ENCODE measurements around the gene KCNMA1. TPM values are rescaled to one million over a fixed set of nuclear protein-coding genes. Genes with fewer than 3 reads are reported as not detected.

Gene KCNMA1
- polyA plus RNA-seq, 1 of the 3 experiments (the other 2 are of a cell fraction), result 107 TPM

DNA sequence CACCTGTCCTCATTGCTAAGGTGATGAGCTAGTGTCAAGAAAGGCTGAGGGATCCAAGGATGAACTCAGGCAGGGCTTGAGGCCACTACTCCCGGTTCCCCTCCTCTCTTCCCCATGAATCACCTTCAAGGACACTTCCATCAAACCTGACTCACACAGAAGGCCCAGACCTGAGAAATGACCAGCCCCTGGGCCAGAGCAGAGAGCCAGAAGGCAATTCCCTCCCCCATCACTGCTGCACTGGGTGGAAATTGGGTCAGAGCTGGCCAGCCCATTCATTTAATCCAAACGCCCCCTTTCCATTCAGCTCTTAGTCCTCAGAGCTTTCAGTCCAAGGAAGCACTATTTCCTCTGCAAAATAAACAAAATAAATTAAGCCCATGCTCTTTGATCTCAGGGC is 182.0 kb downstream of the KCNMA1 start:
- ChIA-PET CTCF (interaction anchor here (1.3 to 2.4 kb wide), 7 partner anchors 27 to 185 kb away, joined by 3 to 20 read pairs (median 5); no protein-coding TSS in a partner anchor), POLR2A (no interaction called here)
- H3K4me3 ChIP-seq (ENCODE audit: low read depth in 2 of 2, low read length in 1 of 2), result no peak overlapping the region
- H3K9me3 ChIP-seq, result no peaks in the 10 kb centered on the region
- H3K79me2 ChIP-seq (ENCODE audit: insufficient read depth), result no peaks in the 10 kb centered on the region
- WGBS (ENCODE audit: low lambda C conversion rate), result 58% methylated on average over 2 of the region's 2 CpGs
- H3F3A ChIP-seq (replicated peaks; ENCODE audit: insufficient read depth), result no peaks in the 10 kb centered on the region
- peaks cover 0 to 4% of the 10 kb centered on the region in 2 experiments for H3K36me3 ChIP-seq (replicated peaks in 1 of 2; ENCODE audit: control insufficient read depth in 1 of 2, insufficient read depth in 2 of 2, low read length in 1 of 2)
- H3K27me3 ChIP-seq (ENCODE audit: insufficient read depth), result no peaks in the 10 kb centered on the region
- no peaks in the 10 kb centered on the region for H3K9me2 ChIP-seq
- DNase-seq, result no peak
- no peak overlapping the region for H3K9ac ChIP-seq
- H4K20me1 ChIP-seq (ENCODE audit: insufficient read depth), result no peaks in the 10 kb centered on the region
- H2AFZ ChIP-seq (ENCODE audit: low read depth), result no peak overlapping the region
- TF ChIP-seq PBX3 (IDR thresholded peaks at IDR 0.05) (peak; percentile 44), FOSL2 (IDR thresholded peaks at IDR 0.05; ENCODE audit: borderline replicate concordance, low read depth) (0 out of 2 replicates have a peak, but pooled peaks have one; percentile 33), POLR2AphosphoS5 (IDR thresholded peaks at IDR 0.05; ENCODE audit: low read depth, low read length) (no peak)
- H3K4me1 ChIP-seq (ENCODE audit: control insufficient read depth in 1 of 2, insufficient read depth in 2 of 2, low read depth in 1 of 2, low read length in 1 of 2), result peaks cover 0 to 18% of the 10 kb centered on the region in 2 experiments; a peak in 2 of 4 replicates
- no peak overlapping the region for H3K4me2 ChIP-seq
- H3K27ac ChIP-seq (ENCODE audit: low read depth in 2 of 2, low read length in 1 of 2), result no peak overlapping the region; a peak in 1 of 4 replicates

DNA sequence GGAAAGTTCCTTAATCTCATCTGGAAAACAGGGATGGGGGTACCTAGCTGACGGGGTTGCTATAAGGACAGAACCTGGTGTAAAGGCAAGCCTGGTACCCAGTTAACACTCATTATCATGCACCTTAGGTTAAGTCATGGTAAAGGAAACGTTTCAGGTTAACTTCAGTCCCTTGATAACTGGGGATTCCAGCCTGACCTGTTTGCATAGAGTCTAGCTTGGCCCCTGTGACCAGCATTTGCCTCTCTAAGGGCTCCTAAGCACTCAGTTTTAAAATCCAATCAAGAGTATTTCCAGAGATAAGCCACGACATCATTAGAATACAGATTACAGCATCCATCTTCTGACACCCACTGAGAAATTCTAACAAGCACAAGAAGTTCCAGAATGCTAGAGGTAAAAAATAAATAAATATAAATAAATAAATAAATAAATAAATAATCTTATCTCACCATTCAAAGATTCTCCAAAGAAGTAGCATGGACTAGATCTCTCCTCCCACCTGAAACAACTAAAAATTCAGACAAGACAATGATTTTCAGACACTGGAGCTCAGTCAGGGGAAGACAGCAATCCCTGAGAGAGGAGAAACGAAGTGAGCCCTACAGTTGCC is 184.6 kb downstream of the KCNMA1 start:
- CTCF ChIA-PET, result interaction anchor here (1.0 to 1.5 kb wide), 4 partner anchors 17 to 287 kb away, joined by 3 to 5 read pairs (median 4); no protein-coding TSS in a partner anchor

More for the DNA sequence above, 184.6 kb downstream of the KCNMA1 start:
- H3K36me3 ChIP-seq (replicated peaks in 1 of 2; ENCODE audit: control insufficient read depth in 1 of 2, insufficient read depth in 2 of 2, low read length in 1 of 2), result peaks cover 0 to 4% of the 10 kb centered on the region in 2 experiments
- no peaks in the 10 kb centered on the region for H3K27me3 ChIP-seq (ENCODE audit: insufficient read depth)
- no peak overlapping the region for H3K4me2 ChIP-seq
- H3F3A ChIP-seq (replicated peaks; ENCODE audit: insufficient read depth), result no peaks in the 10 kb centered on the region
- H3K9ac ChIP-seq, result no peak overlapping the region
- POLR2A ChIA-PET, result no interaction called here
- no peaks in the 10 kb centered on the region for H3K79me2 ChIP-seq (ENCODE audit: insufficient read depth)
- no peak overlapping the region for H3K27ac ChIP-seq (ENCODE audit: low read depth in 2 of 2, low read length in 1 of 2)
- H4K20me1 ChIP-seq (ENCODE audit: insufficient read depth), result no peaks in the 10 kb centered on the region
- no peak for DNase-seq
- WGBS (ENCODE audit: low lambda C conversion rate), result 91% methylated on average over 4 of the region's 4 CpGs
- H2AFZ ChIP-seq (ENCODE audit: low read depth), result no peak overlapping the region
- H3K4me1 ChIP-seq (ENCODE audit: control insufficient read depth in 1 of 2, insufficient read depth in 2 of 2, low read depth in 1 of 2, low read length in 1 of 2), result peaks cover 0 to 9% of the 10 kb centered on the region in 2 experiments; a peak in 2 of 4 replicates
- H3K9me2 ChIP-seq, result no peaks in the 10 kb centered on the region
- no peak for TF ChIP-seq ELF1 (IDR thresholded peaks at IDR 0.05)
- no peak for TF ChIP-seq RXRA (IDR thresholded peaks at IDR 0.05; ENCODE audit: borderline replicate concordance, low read depth)
- no peak for TF ChIP-seq YY1 (IDR thresholded peaks at IDR 0.05; ENCODE audit: low read depth)
- no peak for TF ChIP-seq EP300 (IDR thresholded peaks at IDR 0.05; ENCODE audit: borderline replicate concordance in 1 of 2, low read depth in 1 of 2, low read length in 1 of 2)
- no peak for TF ChIP-seq SMC3 (IDR thresholded peaks at IDR 0.05; ENCODE audit: low read depth, low read length)
- no peak for TF ChIP-seq TEAD4 (IDR thresholded peaks at IDR 0.05; ENCODE audit: borderline replicate concordance, insufficient read depth)
- no peak for TF ChIP-seq POLR2AphosphoS5 (IDR thresholded peaks at IDR 0.05; ENCODE audit: low read depth, low read length)
- TF ChIP-seq USF1 (IDR thresholded peaks at IDR 0.05; ENCODE audit: borderline replicate concordance, low read depth), result no peak
- TF ChIP-seq CHD2 (IDR thresholded peaks at IDR 0.05; ENCODE audit: low read length, partially characterized antibody), result no peak
- no peak for TF ChIP-seq RFX5 (IDR thresholded peaks at IDR 0.05; ENCODE audit: low read length)
- no peak for TF ChIP-seq TCF12 (IDR thresholded peaks at IDR 0.05)
- TF ChIP-seq, protein P1, sequence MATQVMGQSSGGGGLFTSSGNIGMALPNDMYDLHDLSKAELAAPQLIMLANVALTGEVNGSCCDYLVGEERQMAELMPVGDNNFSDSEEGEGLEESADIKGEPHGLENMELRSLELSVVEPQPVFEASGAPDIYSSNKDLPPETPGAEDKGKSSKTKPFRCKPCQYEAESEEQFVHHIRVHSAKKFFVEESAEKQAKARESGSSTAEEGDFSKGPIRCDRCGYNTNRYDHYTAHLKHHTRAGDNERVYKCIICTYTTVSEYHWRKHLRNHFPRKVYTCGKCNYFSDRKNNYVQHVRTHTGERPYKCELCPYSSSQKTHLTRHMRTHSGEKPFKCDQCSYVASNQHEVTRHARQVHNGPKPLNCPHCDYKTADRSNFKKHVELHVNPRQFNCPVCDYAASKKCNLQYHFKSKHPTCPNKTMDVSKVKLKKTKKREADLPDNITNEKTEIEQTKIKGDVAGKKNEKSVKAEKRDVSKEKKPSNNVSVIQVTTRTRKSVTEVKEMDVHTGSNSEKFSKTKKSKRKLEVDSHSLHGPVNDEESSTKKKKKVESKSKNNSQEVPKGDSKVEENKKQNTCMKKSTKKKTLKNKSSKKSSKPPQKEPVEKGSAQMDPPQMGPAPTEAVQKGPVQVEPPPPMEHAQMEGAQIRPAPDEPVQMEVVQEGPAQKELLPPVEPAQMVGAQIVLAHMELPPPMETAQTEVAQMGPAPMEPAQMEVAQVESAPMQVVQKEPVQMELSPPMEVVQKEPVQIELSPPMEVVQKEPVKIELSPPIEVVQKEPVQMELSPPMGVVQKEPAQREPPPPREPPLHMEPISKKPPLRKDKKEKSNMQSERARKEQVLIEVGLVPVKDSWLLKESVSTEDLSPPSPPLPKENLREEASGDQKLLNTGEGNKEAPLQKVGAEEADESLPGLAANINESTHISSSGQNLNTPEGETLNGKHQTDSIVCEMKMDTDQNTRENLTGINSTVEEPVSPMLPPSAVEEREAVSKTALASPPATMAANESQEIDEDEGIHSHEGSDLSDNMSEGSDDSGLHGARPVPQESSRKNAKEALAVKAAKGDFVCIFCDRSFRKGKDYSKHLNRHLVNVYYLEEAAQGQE (IDR thresholded peaks at IDR 0.05; ENCODE audit: low read depth, low read length), result no peak
- TF ChIP-seq EZH2phosphoT487 (IDR thresholded peaks at IDR 0.05; ENCODE audit: borderline replicate concordance, low read depth), result no peak
- no peak for TF ChIP-seq IRF3 (IDR thresholded peaks at IDR 0.05; ENCODE audit: low read depth, low read length)
- TF ChIP-seq FOSL2 (IDR thresholded peaks at IDR 0.05; ENCODE audit: borderline replicate concordance, low read depth), result no peak
- no peak for TF ChIP-seq CTCF (IDR thresholded peaks at IDR 0.05)
- no peak for TF ChIP-seq FOXJ3 (CRISPR knock-in tag; IDR thresholded peaks at IDR 0.05)
- H3K4me3 ChIP-seq (ENCODE audit: low read depth in 2 of 2, low read length in 1 of 2), result no peak overlapping the region
- no peaks in the 10 kb centered on the region for H3K9me3 ChIP-seq

Data from SK-N-SH (cell line).